ENCODE measurements around the gene GTPBP10.

Gene GTPBP10

GRCh38 chr7:90432752-90433151 lies 86.2 kb downstream of the GTPBP10 start:
- no peak for DNase-seq (ENCODE audit: low spot score)

GRCh38 chr7:90433221-90433620 lies 86.7 kb downstream of the GTPBP10 start:
- DNase-seq (ENCODE audit: low spot score): no peak
